ENCODE measurements around the gene CACNA1C.
"Not testable (repeated sequence)": the region's sequence is repeated elsewhere in the genome, so short reads cannot be mapped to it uniquely, and the experiment has no call there.

Gene CACNA1C

GRCh38 chr12:2739832-2740641, 687.2 kb downstream of the CACNA1C start:
- DNase-seq (ENCODE audit: low read depth in 3 of 3) = no peak

DNA sequence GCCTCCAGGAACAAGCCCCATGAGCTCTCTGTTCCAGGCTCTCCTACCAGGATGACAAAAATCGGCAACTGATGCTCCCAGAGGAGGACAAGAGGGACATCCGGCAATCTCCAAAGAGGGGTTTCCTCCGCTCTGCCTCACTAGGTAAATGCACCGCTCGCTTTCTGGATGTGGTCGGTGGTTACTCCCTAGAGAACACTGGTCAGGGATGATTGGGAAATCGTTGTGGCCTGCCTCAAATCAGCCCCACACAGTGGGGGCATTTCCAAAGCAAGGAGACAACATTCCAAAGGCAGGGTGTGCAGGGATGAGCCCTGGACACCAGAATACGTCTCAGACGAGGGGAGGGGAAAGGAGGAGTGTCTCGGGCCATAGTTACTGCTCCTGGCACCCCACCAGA, 689.2 kb downstream of the CACNA1C start:
- not testable (repeated sequence) for DNase-seq (ENCODE audit: low read depth in 3 of 3)

- DNase-seq (ENCODE audit: low read depth in 3 of 3) = no peak
Observed at GRCh38 chr12:2743478-2743877, 690.7 kb downstream of the CACNA1C start.

DNA sequence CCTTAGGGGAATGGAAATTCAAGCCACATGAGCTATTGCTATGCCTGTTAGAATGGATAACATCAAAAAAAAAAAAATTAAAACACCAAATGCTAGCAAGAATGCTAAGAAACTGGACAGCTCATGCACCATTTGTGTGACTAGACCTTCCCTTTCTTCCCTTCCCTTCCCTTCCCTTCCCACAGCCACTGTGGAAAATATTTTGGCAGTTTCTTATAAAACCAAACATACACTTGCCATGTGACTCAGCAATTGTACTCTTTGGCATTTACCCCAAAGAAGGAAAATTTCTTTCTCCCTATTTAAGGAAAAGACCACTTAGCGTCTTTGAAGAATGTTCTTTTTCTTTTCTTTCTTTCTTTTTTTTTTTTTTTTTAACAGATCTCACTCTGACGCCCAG, 692.9 kb downstream of the CACNA1C start:
- DNase-seq (ENCODE audit: low read depth in 3 of 3) = no peak
